H1 (cell line): ENCODE measurements around the gene ENPEP. TPM values are rescaled to one million over a fixed set of nuclear protein-coding genes. Genes with fewer than 3 reads are reported as not detected.

Source experiments
- CTCF ChIA-PET: fragments of 300-600 bp; sonication (Branson Sonifier 250); formaldehyde crosslinking; loops from one replicate; lab custom pipeline; 2021; ENCODE audit not compliant: partially characterized antibody; lab: Charles Lee
- POLR2A ChIA-PET: fragments of 300-600 bp; sonication (Branson Sonifier 250); formaldehyde crosslinking; loops from one replicate; lab custom pipeline; 2021; ENCODE audit warnings: inconsistent platforms; ENCODE audit not compliant: partially characterized antibody; lab: Charles Lee
- DNase-seq, 2 experiments: peaks; one replicate each; pipeline versions ENCODE4 v3.0.0 to v3.0.0-alpha.2; 2010 to 2022; ENCODE audit warnings: low spot score in 2 of 2, low read depth in 1 of 2, mixed read lengths in 1 of 2
- FAIRE-seq: peaks from 2 replicates; lab custom pipeline; 2011; peaks lifted over from hg19 to GRCh38; lab: Jason Lieb, UNC
- H2AFZ ChIP-seq: 2 replicates; pipeline ENCODE4 v1.8.1; 2012; ENCODE audit warnings: low read length, inconsistent platforms
- H2AK5ac ChIP-seq: 2 replicates; pipeline ENCODE4 v1.6.1; 2013; ENCODE audit warnings: low read depth, low read length
- H2BK120ac ChIP-seq: replicated peaks from 2 replicates; pipeline ENCODE3; 2013; ENCODE audit warnings: low read depth, low read length, inconsistent platforms
- H2BK12ac ChIP-seq: 2 replicates; pipeline ENCODE4 v1.6.1; 2013; ENCODE audit warnings: low read depth, low read length
- H2BK15ac ChIP-seq: 2 replicates; pipeline ENCODE4 v1.6.1; 2013; ENCODE audit warnings: low read length
- H2BK20ac ChIP-seq: 2 replicates; pipeline ENCODE4 v1.6.1; 2013; ENCODE audit warnings: low read length
- H2BK5ac ChIP-seq: 2 replicates; pipeline ENCODE4 v1.6.1; 2013; ENCODE audit warnings: low read depth, low read length
- H3K14ac ChIP-seq: 2 replicates; pipeline ENCODE4 v1.6.1; 2013; ENCODE audit warnings: inconsistent platforms; ENCODE audit not compliant: insufficient read length
- H3K18ac ChIP-seq: 2 replicates; pipeline ENCODE4 v1.6.1; 2013; ENCODE audit warnings: low read length; ENCODE audit errors: extremely low read depth
- H3K23ac ChIP-seq: 2 replicates; pipeline ENCODE4 v1.6.1; 2013; ENCODE audit warnings: inconsistent platforms; ENCODE audit not compliant: insufficient read length
- H3K23me2 ChIP-seq: 2 replicates; pipeline ENCODE4 v1.6.1; 2013; ENCODE audit warnings: low read depth, low read length
- H3K27ac ChIP-seq: 2 replicates; pipeline ENCODE4 v1.6.1; 2011; ENCODE audit warnings: low read depth, low read length, inconsistent platforms
- H3K27me3 ChIP-seq, 4 experiments: replicated peaks in 1 of 4; 1 replicate in 1 of 4; 2 replicates in 3 of 4; pipeline versions ENCODE4 v1.6.1 to v1.8.1; 2011 to 2013; ENCODE audit warnings: low read length in 3 of 4, mild to moderate bottlenecking in 3 of 4, inconsistent platforms in 2 of 4, mixed read lengths in 2 of 4, moderate library complexity in 1 of 4; ENCODE audit not compliant: control insufficient read depth in 3 of 4, insufficient read depth in 3 of 4; ENCODE audit errors: extremely low read depth in 1 of 4
- H3K36me3 ChIP-seq, 4 experiments: 2 replicates each; pipeline versions ENCODE4 v1.6.1 to v1.8.1; 2011 to 2013; ENCODE audit warnings: mild to moderate bottlenecking in 4 of 4, low read length in 3 of 4, moderate library complexity in 2 of 4, control low read depth in 1 of 4, inconsistent platforms in 1 of 4; ENCODE audit not compliant: insufficient read depth in 4 of 4, control insufficient read depth in 2 of 4
- H3K4ac ChIP-seq: replicated peaks from 2 replicates; pipeline ENCODE3; 2013; ENCODE audit warnings: low read length, low read depth, mixed read lengths, inconsistent platforms; ENCODE audit not compliant: insufficient read length
- H3K4me1 ChIP-seq, 4 experiments: replicated peaks in 1 of 4; 1 replicate in 1 of 4; 2 replicates in 3 of 4; pipeline versions ENCODE4 v1.6.1 to v1.8.1; 2011 to 2013; ENCODE audit warnings: low read length in 3 of 4, inconsistent platforms in 2 of 4, mixed read lengths in 1 of 4; ENCODE audit not compliant: insufficient read depth in 4 of 4, control insufficient read depth in 3 of 4
- H3K4me2 ChIP-seq, 2 experiments: 2 replicates each; pipeline versions ENCODE4 v1.6.1 to v1.8.1; 2011 to 2013; ENCODE audit warnings: low read depth in 2 of 2, low read length in 2 of 2, control low read depth in 1 of 2, inconsistent platforms in 1 of 2, mild to moderate bottlenecking in 1 of 2; ENCODE audit not compliant: insufficient read depth in 1 of 2
- H3K4me3 ChIP-seq, 4 experiments: fragments of 200-600, 300-600 bp in 1 of 4; sonication (generic), shearing (Covaris generic), sonication (Bioruptor Twin) in 1 of 4; 2 replicates each; pipeline versions ENCODE4 v1.5.1 to v1.8.1; 2011 to 2016; ENCODE audit warnings: low read length in 4 of 4, low read depth in 3 of 4, control low read depth in 2 of 4, inconsistent platforms in 2 of 4, mild to moderate bottlenecking in 2 of 4, mixed read lengths in 1 of 4, moderate library complexity in 1 of 4; ENCODE audit not compliant: insufficient read depth in 2 of 4; ENCODE audit errors: extremely low read depth in 1 of 4
- H3K56ac ChIP-seq: replicated peaks from 2 replicates; pipeline ENCODE3; 2013; ENCODE audit warnings: low read depth, mild to moderate bottlenecking, mixed read lengths, low read length, inconsistent platforms; ENCODE audit not compliant: insufficient read length
- H3K79me1 ChIP-seq: 2 replicates; pipeline ENCODE4 v1.6.1; 2013; ENCODE audit warnings: low read depth, low read length, control low read depth
- H3K79me2 ChIP-seq, 2 experiments: 2 replicates each; pipeline versions ENCODE4 v1.6.1 to v1.8.1; 2012 to 2013; ENCODE audit warnings: low read length in 2 of 2, mild to moderate bottlenecking in 2 of 2, inconsistent platforms in 1 of 2; ENCODE audit not compliant: insufficient read depth in 2 of 2, control insufficient read depth in 1 of 2
- H3K9ac ChIP-seq, 4 experiments: replicated peaks in 1 of 4; 1 replicate in 1 of 4; 2 replicates in 3 of 4; pipeline versions ENCODE4 v1.6.1 to v1.8.1; 2011 to 2013; ENCODE audit warnings: low read depth in 3 of 4, low read length in 3 of 4, control low read depth in 2 of 4, mild to moderate bottlenecking in 2 of 4, moderate library complexity in 2 of 4, inconsistent platforms in 1 of 4; ENCODE audit errors: extremely low read depth in 1 of 4
- H3K9me3 ChIP-seq, 2 experiments: 2 replicates each; pipeline versions ENCODE4 v1.6.1 to v1.8.1; 2012 to 2013; ENCODE audit warnings: mild to moderate bottlenecking in 2 of 2, moderate library complexity in 2 of 2, control low read depth in 1 of 2, inconsistent platforms in 1 of 2, low read depth in 1 of 2, low read length in 1 of 2, mixed read lengths in 1 of 2; ENCODE audit not compliant: insufficient read depth in 2 of 2
- H4K20me1 ChIP-seq, 2 experiments: replicated peaks in 1 of 2; 2 replicates each; pipeline versions ENCODE3 to v1.8.1; 2011 to 2013; ENCODE audit warnings: inconsistent platforms in 2 of 2, low read length in 2 of 2, mild to moderate bottlenecking in 1 of 2; ENCODE audit not compliant: insufficient read depth in 2 of 2, control insufficient read depth in 1 of 2
- H4K5ac ChIP-seq: 2 replicates; pipeline ENCODE4 v1.6.1; 2013; ENCODE audit warnings: low read length, low read depth, mixed read lengths, inconsistent platforms; ENCODE audit not compliant: insufficient read length
- H4K8ac ChIP-seq: 2 replicates; pipeline ENCODE4 v1.8.0; 2013; ENCODE audit warnings: mild to moderate bottlenecking, moderate library complexity, low read length, inconsistent platforms; ENCODE audit not compliant: insufficient read depth; ENCODE audit errors: extremely low read depth
- H4K91ac ChIP-seq: replicated peaks from 2 replicates; pipeline ENCODE3; 2013; ENCODE audit warnings: low read length, mixed read lengths, inconsistent platforms; ENCODE audit not compliant: insufficient read length
- CHD2 ChIP-seq: IDR thresholded peaks from 2 replicates; pipeline ENCODE4 v1.6.1; 2012; ENCODE audit warnings: low read length, improper control_type of control experiment
- WGBS, 2 experiments: shearing (Covaris generic) in 1 of 2; methylation state at CpG; one replicate each; pipeline versions ENCODE4 v1.1.6 to v1.1.7; 2013 to 2015; ENCODE audit warnings: low lambda C conversion rate in 2 of 2, mixed read lengths in 2 of 2, inconsistent platforms in 1 of 2, low coverage in 1 of 2, missing lambda C conversion rate in 1 of 2; ENCODE audit not compliant: insufficient replicate concordance in 2 of 2, insufficient coverage in 1 of 2, insufficient read length in 1 of 2; ENCODE audit errors: extremely low coverage in 1 of 2, missing lambda C conversion rate in 1 of 2; 5-methylcytosine and 5-hydroxymethylcytosine counted together
- polyA plus RNA-seq, 7 experiments: library from polyadenylated mRNA; depleted of rRNA in 3 of 7; stranded (reverse) in 5 of 7; unstranded in 2 of 7; fragments of >200 nt in 5 of 7; fragments of 200-250 nt in 2 of 7; gene quantifications; 1 replicate in 5 of 7; 2 replicates in 1 of 7; 4 replicates in 1 of 7; pipeline versions ENCODE4 v1.2.1 to v1.2.3, GENCODE V29; 2011 to 2013; ENCODE audit warnings: missing spikeins in 2 of 7, mixed read lengths in 2 of 7
- total RNA-seq: library from RNA; stranded (reverse); fragmentation: NEBNext Ultra II Directional; extraction: Animal tissue kit (Norgen Biotek cat#: 25700); gene quantifications from 2 replicates; pipeline ENCODE4 v1.2.1, GENCODE V29; 2021

Gene ENPEP
- total and polyA plus RNA-seq, 2 of the 8 experiments (the other 6 are each of a cell fraction or from before 2014, with no cell fraction given), result 0.09 to 0.61 TPM

DNA sequence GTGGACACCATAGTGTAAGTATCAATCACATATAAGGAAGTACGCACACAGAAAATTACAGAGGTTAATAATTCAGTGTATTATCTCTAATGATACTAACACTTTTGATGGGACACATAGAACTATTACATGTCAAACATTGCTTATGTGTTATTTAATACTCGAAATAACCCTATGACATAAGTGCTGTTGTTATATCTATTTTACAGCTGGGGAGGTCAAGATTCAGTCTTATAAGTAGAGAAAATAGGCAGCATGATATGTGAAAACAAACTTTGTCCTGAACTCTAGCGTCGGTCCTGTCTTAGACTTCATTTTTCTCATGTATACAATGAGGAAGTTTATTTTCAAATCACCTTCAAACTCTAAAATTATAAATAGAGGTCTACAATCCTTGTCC lies 23.2 kb downstream of the ENPEP start:
- Histone ChIP-seq H4K8ac (no peak overlapping the region), H2BK15ac (no peak overlapping the region), H3K18ac (no peak overlapping the region), H3K4ac (no peak overlapping the region), H3K36me3 (no peaks in the 10 kb centered on the region), H3K9ac (no peak overlapping the region), H2BK12ac (no peak overlapping the region), H3K4me1 (peaks cover 0 to 4% (median 0%) of the 10 kb centered on the region in 4 experiments; a peak in 2 of 7 replicates), H3K14ac (no peak overlapping the region), H3K27me3 (peaks cover 0 to 1% (median 0%) of the 10 kb centered on the region in 4 experiments; a peak in 1 of 7 replicates), H3K4me2 (no peak overlapping the region), H3K23me2 (no peaks in the 10 kb centered on the region), H3K56ac (no peak overlapping the region)
- FAIRE-seq, result no peak
- no peak for DNase-seq
- no peak for TF ChIP-seq CHD2
- TF ChIP-seq, all 59 proteins: peak for 0
- Histone ChIP-seq H3K4me3 (no peak overlapping the region), H2BK20ac (no peak overlapping the region), H4K20me1 (no peaks in the 10 kb centered on the region), H2BK5ac (no peak overlapping the region), H3K79me1 (no peaks in the 10 kb centered on the region), H2AK5ac (no peak overlapping the region), H3K27ac (no peak overlapping the region), H4K91ac (no peak overlapping the region), H3K23ac (no peak overlapping the region), H3K79me2 (no peaks in the 10 kb centered on the region), H4K5ac (no peak overlapping the region), H2AFZ (no peak overlapping the region), H2BK120ac (no peak overlapping the region), H3K9me3 (no peaks in the 10 kb centered on the region)
- ChIA-PET CTCF (interaction anchor here (1.4 to 1.9 kb wide), 5 partner anchors 10 to 155 kb away, joined by 4 to 10 read pairs (median 7); no protein-coding TSS in a partner anchor), POLR2A (no interaction called here)
- WGBS, 2 experiments, result 61% methylated on average over 4 of the region's 4 CpGs; no CpG with 5 or more reads in 1 of the 2 experiments
